WTC11 (cell line): ENCODE measurements around the gene LRP1.

Source experiments
- ATF1 ChIP-seq: sonication (generic); formaldehyde crosslinking; IDR thresholded peaks from 2 replicates; pipeline ENCODE4 v1.8.1; 2023; ENCODE audit warnings: mild to moderate bottlenecking, moderate library complexity, missing genetic modification reagents
- CREM ChIP-seq: sonication (generic); formaldehyde crosslinking; IDR thresholded peaks from 2 replicates; pipeline ENCODE4 v1.8.1; 2022; ENCODE audit warnings: mild to moderate bottlenecking, missing genetic modification reagents, moderate library complexity
- GABPB1 ChIP-seq: sonication (generic); formaldehyde crosslinking; IDR thresholded peaks from 2 replicates; pipeline ENCODE4 v1.8.1; 2023; ENCODE audit warnings: mild to moderate bottlenecking, missing genetic modification reagents
- TEAD1 ChIP-seq: sonication (generic); formaldehyde crosslinking; IDR thresholded peaks from 2 replicates; pipeline ENCODE4 v1.8.0; 2022; ENCODE audit warnings: mild to moderate bottlenecking, missing genetic modification reagents
- TF ChIP-seq, protein P1 (sequence below): fragments of 200-600 bp; IDR thresholded peaks from 2 replicates; pipeline ENCODE4 v1.8.0; 2022; ENCODE audit warnings: antibody characterized with exemption
- TF ChIP-seq, protein P2 (sequence below): sonication (generic); formaldehyde crosslinking; conservative IDR thresholded peaks from 2 replicates; pipeline ENCODE4 v1.8.1; 2023; ENCODE audit warnings: mild to moderate bottlenecking, low read depth, missing genetic modification reagents, moderate library complexity

DNA sequence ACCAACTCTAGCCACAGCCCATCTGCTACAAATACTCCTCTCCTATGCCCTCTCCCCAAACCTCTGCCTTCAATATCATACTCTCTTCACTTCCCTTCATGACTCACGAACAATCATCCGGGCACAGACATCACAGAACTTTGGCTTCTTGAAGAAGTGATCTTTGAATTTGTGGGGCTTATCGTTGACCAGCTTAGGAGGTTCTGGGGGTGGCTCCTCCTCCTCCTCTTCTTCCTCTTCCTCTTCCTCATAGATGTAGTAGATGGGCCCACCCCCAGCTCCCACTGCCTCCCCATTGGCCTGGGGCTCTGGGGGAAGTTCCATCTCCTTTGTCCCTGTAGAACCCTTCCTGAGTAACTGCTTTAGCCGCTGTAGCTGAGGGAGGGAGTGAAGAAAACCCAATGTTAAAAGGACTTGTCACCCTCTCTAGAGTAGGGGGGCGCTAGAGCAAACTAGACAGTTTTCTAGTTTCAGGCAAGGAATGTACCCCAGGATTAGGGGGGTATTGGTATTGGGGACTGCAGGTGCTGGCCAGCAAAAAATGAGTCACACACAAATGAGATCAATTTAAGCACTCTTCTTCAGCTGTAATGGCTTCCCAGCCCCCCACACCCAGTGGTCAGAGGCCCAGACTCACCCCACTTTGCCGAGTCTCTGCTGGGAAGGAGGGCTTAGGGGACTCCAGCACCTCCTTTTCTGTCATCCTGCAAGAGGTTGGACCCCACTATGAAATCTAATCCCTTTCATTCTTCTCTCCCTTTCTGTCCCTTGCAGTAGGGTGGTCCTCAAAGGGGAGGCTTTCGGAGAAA, 120.9 kb downstream of the LRP1 start:
- TF ChIP-seq, protein P1, sequence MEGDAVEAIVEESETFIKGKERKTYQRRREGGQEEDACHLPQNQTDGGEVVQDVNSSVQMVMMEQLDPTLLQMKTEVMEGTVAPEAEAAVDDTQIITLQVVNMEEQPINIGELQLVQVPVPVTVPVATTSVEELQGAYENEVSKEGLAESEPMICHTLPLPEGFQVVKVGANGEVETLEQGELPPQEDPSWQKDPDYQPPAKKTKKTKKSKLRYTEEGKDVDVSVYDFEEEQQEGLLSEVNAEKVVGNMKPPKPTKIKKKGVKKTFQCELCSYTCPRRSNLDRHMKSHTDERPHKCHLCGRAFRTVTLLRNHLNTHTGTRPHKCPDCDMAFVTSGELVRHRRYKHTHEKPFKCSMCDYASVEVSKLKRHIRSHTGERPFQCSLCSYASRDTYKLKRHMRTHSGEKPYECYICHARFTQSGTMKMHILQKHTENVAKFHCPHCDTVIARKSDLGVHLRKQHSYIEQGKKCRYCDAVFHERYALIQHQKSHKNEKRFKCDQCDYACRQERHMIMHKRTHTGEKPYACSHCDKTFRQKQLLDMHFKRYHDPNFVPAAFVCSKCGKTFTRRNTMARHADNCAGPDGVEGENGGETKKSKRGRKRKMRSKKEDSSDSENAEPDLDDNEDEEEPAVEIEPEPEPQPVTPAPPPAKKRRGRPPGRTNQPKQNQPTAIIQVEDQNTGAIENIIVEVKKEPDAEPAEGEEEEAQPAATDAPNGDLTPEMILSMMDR = no peak
- TF ChIP-seq CREM (no peak), ATF1 (no peak), GABPB1 (CRISPR knock-in tag) (no peak), TEAD1 (no peak)
- TF ChIP-seq, protein P2, sequence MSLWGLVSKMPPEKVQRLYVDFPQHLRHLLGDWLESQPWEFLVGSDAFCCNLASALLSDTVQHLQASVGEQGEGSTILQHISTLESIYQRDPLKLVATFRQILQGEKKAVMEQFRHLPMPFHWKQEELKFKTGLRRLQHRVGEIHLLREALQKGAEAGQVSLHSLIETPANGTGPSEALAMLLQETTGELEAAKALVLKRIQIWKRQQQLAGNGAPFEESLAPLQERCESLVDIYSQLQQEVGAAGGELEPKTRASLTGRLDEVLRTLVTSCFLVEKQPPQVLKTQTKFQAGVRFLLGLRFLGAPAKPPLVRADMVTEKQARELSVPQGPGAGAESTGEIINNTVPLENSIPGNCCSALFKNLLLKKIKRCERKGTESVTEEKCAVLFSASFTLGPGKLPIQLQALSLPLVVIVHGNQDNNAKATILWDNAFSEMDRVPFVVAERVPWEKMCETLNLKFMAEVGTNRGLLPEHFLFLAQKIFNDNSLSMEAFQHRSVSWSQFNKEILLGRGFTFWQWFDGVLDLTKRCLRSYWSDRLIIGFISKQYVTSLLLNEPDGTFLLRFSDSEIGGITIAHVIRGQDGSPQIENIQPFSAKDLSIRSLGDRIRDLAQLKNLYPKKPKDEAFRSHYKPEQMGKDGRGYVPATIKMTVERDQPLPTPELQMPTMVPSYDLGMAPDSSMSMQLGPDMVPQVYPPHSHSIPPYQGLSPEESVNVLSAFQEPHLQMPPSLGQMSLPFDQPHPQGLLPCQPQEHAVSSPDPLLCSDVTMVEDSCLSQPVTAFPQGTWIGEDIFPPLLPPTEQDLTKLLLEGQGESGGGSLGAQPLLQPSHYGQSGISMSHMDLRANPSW = no peak
